Measurements from ENCODE around the gene PAX9.

The PAX9 gene

GRCh38 chr14:36625014-36625413 lies 36.6 kb upstream of the PAX9 start:
- Histone ChIP-seq H3K4me3 (ENCODE audit: low read depth, low read length) (no peak overlapping the region), H3K27ac (no peak overlapping the region), H3K4me1 (no peaks in the 10 kb centered on the region), H3K9ac (no peak overlapping the region), H3K4me2 (ENCODE audit: low read length) (no peak overlapping the region), H3K79me2 (no peaks in the 10 kb centered on the region), H3K9me3 (ENCODE audit: control insufficient read depth, low read length) (no peaks in the 10 kb centered on the region), H3K27me3 (ENCODE audit: control insufficient read depth, insufficient read depth, low read length) (no peaks in the 10 kb centered on the region), H3K36me3 (ENCODE audit: control insufficient read depth, insufficient read depth, low read length) (no peaks in the 10 kb centered on the region), H2AFZ (no peak overlapping the region)
- TF ChIP-seq, protein P1, sequence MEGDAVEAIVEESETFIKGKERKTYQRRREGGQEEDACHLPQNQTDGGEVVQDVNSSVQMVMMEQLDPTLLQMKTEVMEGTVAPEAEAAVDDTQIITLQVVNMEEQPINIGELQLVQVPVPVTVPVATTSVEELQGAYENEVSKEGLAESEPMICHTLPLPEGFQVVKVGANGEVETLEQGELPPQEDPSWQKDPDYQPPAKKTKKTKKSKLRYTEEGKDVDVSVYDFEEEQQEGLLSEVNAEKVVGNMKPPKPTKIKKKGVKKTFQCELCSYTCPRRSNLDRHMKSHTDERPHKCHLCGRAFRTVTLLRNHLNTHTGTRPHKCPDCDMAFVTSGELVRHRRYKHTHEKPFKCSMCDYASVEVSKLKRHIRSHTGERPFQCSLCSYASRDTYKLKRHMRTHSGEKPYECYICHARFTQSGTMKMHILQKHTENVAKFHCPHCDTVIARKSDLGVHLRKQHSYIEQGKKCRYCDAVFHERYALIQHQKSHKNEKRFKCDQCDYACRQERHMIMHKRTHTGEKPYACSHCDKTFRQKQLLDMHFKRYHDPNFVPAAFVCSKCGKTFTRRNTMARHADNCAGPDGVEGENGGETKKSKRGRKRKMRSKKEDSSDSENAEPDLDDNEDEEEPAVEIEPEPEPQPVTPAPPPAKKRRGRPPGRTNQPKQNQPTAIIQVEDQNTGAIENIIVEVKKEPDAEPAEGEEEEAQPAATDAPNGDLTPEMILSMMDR (IDR thresholded peaks at IDR 0.05): no peak

DNA sequence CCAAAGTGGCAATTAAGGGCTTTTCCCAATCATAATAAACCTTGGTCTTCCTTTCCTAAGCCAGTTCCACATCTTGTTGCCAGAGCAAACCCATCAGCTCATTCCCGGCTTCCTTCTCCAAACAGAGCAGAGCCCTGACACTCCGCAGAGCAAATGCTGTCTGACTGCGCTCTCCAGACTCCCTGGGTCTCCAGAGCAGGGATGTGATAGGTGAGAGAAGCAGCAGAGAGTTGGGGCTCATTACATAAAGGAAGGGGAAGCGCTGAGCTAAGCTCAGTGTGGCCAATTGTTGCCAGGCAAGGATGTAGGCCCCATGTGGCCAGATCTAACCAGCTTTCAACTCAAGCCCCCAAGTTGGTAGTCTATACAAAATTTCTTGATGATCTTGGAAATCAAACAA lies 36.2 kb upstream of the PAX9 start:
- Histone ChIP-seq H3K9me3 (ENCODE audit: control insufficient read depth, low read length) (no peaks in the 10 kb centered on the region), H3K27ac (no peak overlapping the region), H3K27me3 (ENCODE audit: control insufficient read depth, insufficient read depth, low read length) (no peaks in the 10 kb centered on the region), H3K4me1 (no peaks in the 10 kb centered on the region), H3K4me2 (ENCODE audit: low read length) (no peak overlapping the region), H3K79me2 (no peaks in the 10 kb centered on the region), H3K36me3 (ENCODE audit: control insufficient read depth, insufficient read depth, low read length) (no peaks in the 10 kb centered on the region), H3K4me3 (ENCODE audit: low read depth, low read length) (no peak overlapping the region), H2AFZ (no peak overlapping the region), H3K9ac (no peak overlapping the region)
- TF ChIP-seq, protein P1 (IDR thresholded peaks at IDR 0.05): no peak

GRCh38 chr14:36626151-36626550 lies 35.5 kb upstream of the PAX9 start:
- H2AFZ ChIP-seq: no peak overlapping the region
- no peak overlapping the region for H3K4me3 ChIP-seq (ENCODE audit: low read depth, low read length)
- H3K9ac ChIP-seq: no peak overlapping the region
- no peaks in the 10 kb centered on the region for H3K9me3 ChIP-seq (ENCODE audit: control insufficient read depth, low read length)
- H3K4me2 ChIP-seq (ENCODE audit: low read length): no peak overlapping the region
- no peaks in the 10 kb centered on the region for H3K36me3 ChIP-seq (ENCODE audit: control insufficient read depth, insufficient read depth, low read length)
- H3K79me2 ChIP-seq: no peaks in the 10 kb centered on the region
- no peak overlapping the region for H3K27ac ChIP-seq
- H3K4me1 ChIP-seq: no peaks in the 10 kb centered on the region
- TF ChIP-seq, protein P1 (IDR thresholded peaks at IDR 0.05): no peak
- H3K27me3 ChIP-seq (ENCODE audit: control insufficient read depth, insufficient read depth, low read length): no peaks in the 10 kb centered on the region

GRCh38 chr14:36627981-36628380 lies 33.7 kb upstream of the PAX9 start:
- TF ChIP-seq, protein P1 (IDR thresholded peaks at IDR 0.05): no peak
- Histone ChIP-seq H3K36me3 (ENCODE audit: control insufficient read depth, insufficient read depth, low read length) (no peaks in the 10 kb centered on the region), H3K9ac (no peak overlapping the region), H3K4me3 (ENCODE audit: low read depth, low read length) (no peak overlapping the region), H2AFZ (no peak overlapping the region), H3K9me3 (ENCODE audit: control insufficient read depth, low read length) (no peaks in the 10 kb centered on the region), H3K4me1 (no peaks in the 10 kb centered on the region), H3K4me2 (ENCODE audit: low read length) (no peak overlapping the region), H3K27ac (no peak overlapping the region), H3K27me3 (ENCODE audit: control insufficient read depth, insufficient read depth, low read length) (no peaks in the 10 kb centered on the region), H3K79me2 (no peaks in the 10 kb centered on the region)

- Histone ChIP-seq H3K79me2 (no peaks in the 10 kb centered on the region), H3K4me2 (ENCODE audit: low read length) (no peak overlapping the region), H3K9ac (no peak overlapping the region), H2AFZ (no peak overlapping the region), H3K36me3 (ENCODE audit: control insufficient read depth, insufficient read depth, low read length) (no peaks in the 10 kb centered on the region), H3K9me3 (ENCODE audit: control insufficient read depth, low read length) (no peaks in the 10 kb centered on the region), H3K27me3 (ENCODE audit: control insufficient read depth, insufficient read depth, low read length) (no peaks in the 10 kb centered on the region), H3K4me3 (ENCODE audit: low read depth, low read length) (no peak overlapping the region), H3K4me1 (no peaks in the 10 kb centered on the region), H3K27ac (no peak overlapping the region)
- TF ChIP-seq, protein P1 (IDR thresholded peaks at IDR 0.05): no peak
Measured at GRCh38 chr14:36633580-36633979, 28.1 kb upstream of the PAX9 start.

Data from parathyroid adenoma (tissue), 2 donors.